Activated CD4-positive, alpha-beta T cell treated with anti-CD3 and anti-CD28 coated beads, Interleukin-2, amount 50 U/mL, for 48 hours (primary cell): ENCODE data around the gene NOP56.
"Not testable (repeated sequence)": the region's sequence is repeated elsewhere in the genome, so short reads cannot be mapped to it uniquely, and the experiment has no call there.

Source experiments
- DNase-seq, 2 experiments: peaks; one replicate each; pipeline ENCODE4 v3.0.0-alpha.2; 2020

NOP56 gene

GRCh38 chr20:2652724-2653555, 508 bp downstream of the NOP56 start:
- DNase-seq: peak; percentile 51 to 58

GRCh38 chr20:2653556-2654383, 1.3 kb downstream of the NOP56 start:
- DNase-seq: peak in 1 of 2 experiments; percentile 10

GRCh38 chr20:2654384-2654822, 2.0 kb downstream of the NOP56 start:
- peak in 1 of 2 experiments; percentile 11 for DNase-seq

- no peak for DNase-seq
Measured at GRCh38 chr20:2654831-2655230, 2.4 kb downstream of the NOP56 start.

GRCh38 chr20:2655331-2656116, 3.1 kb downstream of the NOP56 start:
- peak in 1 of 2 experiments; percentile 7 for DNase-seq

- DNase-seq: no peak
Measured at GRCh38 chr20:2656471-2657117, 4.2 kb downstream of the NOP56 start.

GRCh38 chr20:2657241-2657640, 4.8 kb downstream of the NOP56 start:
- peak in 1 of 2 experiments; percentile 6 for DNase-seq

- no peak for DNase-seq
Measured at GRCh38 chr20:2657674-2658073, 5.2 kb downstream of the NOP56 start.

- DNase-seq: peak in 1 of 2 experiments; percentile 35
Measured at GRCh38 chr20:2658414-2659354, 6.3 kb downstream of the NOP56 start.

- peak in 1 of 2 experiments; percentile 12 for DNase-seq
Measured at GRCh38 chr20:2659547-2659946, 7.1 kb downstream of the NOP56 start.

- DNase-seq: no peak
Measured at GRCh38 chr20:2663364-2663886, 11.0 kb downstream of the NOP56 start.

- peak; percentile 90 to 93 for DNase-seq
Measured at GRCh38 chr20:2663887-2664719, 11.7 kb downstream of the NOP56 start, which contains the start of gene IDH3B. TSS of gene IDH3B (minus strand) at chr20:2664216. CDS start at chr20:2664188, 28 bp downstream.

GRCh38 chr20:2671977-2672376, 19.5 kb downstream of the NOP56 start:
- no peak for DNase-seq

- no peak for DNase-seq
Measured at GRCh38 chr20:2672446-2672845, 20.0 kb downstream of the NOP56 start.

GRCh38 chr20:2673453-2673852, 21.0 kb downstream of the NOP56 start:
- no peak for DNase-seq

GRCh38 chr20:2680046-2680445, 27.6 kb downstream of the NOP56 start:
- no peak for DNase-seq

- DNase-seq: not testable (repeated sequence)
Measured at GRCh38 chr20:2682040-2682439, 29.6 kb downstream of the NOP56 start.

- DNase-seq: not testable (repeated sequence)
Measured at GRCh38 chr20:2684817-2685216, 32.4 kb downstream of the NOP56 start.

- DNase-seq: no peak
Measured at GRCh38 chr20:2687514-2687913, 35.1 kb downstream of the NOP56 start.
